ENCODE measurements around the gene RPUSD2. TPM values are rescaled to one million over a fixed set of nuclear protein-coding genes. Genes with fewer than 3 reads are reported as not detected.

Gene RPUSD2
- total and polyA plus RNA-seq, 12 donors = 5.7 to 20.7 (median 11.8) TPM

DNA sequence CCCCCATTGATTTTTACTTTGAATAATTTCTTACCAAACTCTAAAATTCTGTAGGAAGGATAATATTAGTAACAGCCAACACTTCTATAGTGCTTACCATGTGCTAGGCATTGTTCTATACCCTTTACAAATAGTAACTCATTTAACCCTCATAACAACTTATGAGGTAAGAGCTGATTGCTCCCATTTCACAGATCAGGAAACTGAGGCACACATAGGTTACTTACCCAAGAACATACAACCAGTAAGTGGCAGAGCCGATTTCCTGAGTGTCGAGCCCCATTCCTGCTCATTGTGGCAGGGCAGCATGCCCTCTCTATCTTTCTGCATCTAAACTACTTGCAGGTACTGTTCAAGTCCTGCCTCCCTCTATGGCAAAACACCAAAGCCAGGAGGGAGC is 13.2 kb upstream of the RPUSD2 start:
- no peak for DNase-seq
- Histone ChIP-seq H3K27ac (no peak overlapping the region), H3K36me3 (replicated peaks in 1 of 2) (peaks cover 0 to 22% of the 10 kb centered on the region in 2 donors), H3K9me3 (replicated peaks in 1 of 3) (no peaks in the 10 kb centered on the region), H3K27me3 (no peaks in the 10 kb centered on the region), H3K4me1 (replicated peaks in 1 of 2) (peaks cover 0 to 10% of the 10 kb centered on the region in 2 donors), H3K4me3 (no peak overlapping the region)
- no peak for TF ChIP-seq POLR2A (IDR thresholded peaks at IDR 0.05)
- TF ChIP-seq, protein P1, sequence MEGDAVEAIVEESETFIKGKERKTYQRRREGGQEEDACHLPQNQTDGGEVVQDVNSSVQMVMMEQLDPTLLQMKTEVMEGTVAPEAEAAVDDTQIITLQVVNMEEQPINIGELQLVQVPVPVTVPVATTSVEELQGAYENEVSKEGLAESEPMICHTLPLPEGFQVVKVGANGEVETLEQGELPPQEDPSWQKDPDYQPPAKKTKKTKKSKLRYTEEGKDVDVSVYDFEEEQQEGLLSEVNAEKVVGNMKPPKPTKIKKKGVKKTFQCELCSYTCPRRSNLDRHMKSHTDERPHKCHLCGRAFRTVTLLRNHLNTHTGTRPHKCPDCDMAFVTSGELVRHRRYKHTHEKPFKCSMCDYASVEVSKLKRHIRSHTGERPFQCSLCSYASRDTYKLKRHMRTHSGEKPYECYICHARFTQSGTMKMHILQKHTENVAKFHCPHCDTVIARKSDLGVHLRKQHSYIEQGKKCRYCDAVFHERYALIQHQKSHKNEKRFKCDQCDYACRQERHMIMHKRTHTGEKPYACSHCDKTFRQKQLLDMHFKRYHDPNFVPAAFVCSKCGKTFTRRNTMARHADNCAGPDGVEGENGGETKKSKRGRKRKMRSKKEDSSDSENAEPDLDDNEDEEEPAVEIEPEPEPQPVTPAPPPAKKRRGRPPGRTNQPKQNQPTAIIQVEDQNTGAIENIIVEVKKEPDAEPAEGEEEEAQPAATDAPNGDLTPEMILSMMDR (IDR thresholded peaks at IDR 0.05) = no peak
- 94 to 100% (median 98%) methylated on average over 2 of the region's 2 CpGs for WGBS, 4 donors
- intact Hi-C loops (cut with DNase I) = no loop called here

DNA sequence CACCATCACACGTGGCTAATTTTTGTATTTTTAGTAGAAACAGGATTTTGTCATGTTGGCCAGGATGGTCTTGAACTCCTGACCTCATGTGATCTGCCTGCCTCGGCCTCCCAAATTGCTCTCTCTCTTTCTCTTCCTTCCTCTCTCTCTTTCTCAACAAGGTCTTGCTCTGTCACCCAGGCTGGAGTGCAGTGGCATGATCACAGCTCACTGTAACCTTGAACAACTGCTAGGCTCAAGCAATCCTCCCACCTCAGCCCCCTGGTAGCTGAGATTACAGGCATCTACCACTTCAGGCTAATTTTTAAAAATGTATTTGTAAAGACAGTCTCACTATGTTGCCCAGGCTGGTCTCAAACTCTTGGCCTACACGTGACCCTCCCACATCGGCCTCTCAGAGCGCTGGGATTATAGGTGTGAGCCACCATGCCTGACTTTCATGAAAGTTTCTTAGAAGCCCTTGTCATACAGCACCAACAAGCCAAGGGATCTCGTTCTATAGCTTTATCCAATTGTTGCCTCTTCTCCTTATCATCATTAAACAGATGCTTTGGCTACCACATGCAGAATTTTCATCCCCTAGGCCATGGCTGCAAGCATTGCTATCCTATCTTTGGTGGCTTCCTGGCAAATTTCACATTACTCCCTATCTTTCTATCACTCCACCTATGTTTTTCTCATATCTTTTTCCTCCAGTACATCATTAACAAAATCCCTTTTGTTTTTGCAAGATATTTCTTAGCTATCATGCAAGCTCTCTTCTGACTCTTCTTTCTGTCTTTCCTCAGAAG is 10.0 kb upstream of the RPUSD2 start:
- Histone ChIP-seq H3K27ac (no peak overlapping the region), H3K27me3 (no peaks in the 10 kb centered on the region), H3K9me3 (replicated peaks in 1 of 3) (no peaks in the 10 kb centered on the region), H3K36me3 (replicated peaks in 1 of 2) (peaks cover 0 to 13% of the 10 kb centered on the region in 2 donors), H3K4me1 (replicated peaks in 1 of 2) (peaks cover 0 to 28% of the 10 kb centered on the region in 2 donors), H3K4me3 (no peak overlapping the region)
- 80 to 82% (median 81%) methylated on average over 6 of the region's 6 CpGs for WGBS, 4 donors
- DNase-seq = no peak
- intact Hi-C loops (cut with DNase I) = no loop called here
- TF ChIP-seq POLR2A (IDR thresholded peaks at IDR 0.05) = no peak
- TF ChIP-seq, protein P1 (IDR thresholded peaks at IDR 0.05) = no peak

DNA sequence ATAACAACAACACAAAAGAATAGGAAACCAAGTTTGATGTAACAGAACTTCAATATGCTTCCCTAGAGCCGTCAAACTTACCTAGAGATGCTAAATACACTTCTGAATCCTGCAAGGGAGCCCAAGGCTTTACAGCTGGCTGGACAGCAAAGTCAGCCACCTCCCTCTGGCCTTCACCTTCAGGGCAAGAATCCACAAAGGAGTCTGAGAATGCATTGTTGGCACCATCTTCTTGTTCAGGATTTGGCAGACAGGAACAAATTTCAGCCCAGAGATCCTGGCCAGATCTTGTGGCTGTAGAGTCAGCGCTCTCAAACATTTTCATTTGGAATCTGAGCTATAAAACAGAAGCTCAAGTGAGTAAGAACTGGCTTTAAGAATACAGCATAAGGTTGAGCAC is 6.4 kb upstream of the RPUSD2 start:
- peak in 6 of 7 donors; percentile 39 to 74 (median 68) for DNase-seq
- intact Hi-C loops (cut with DNase I) = no loop called here
- WGBS, 4 donors = 35 to 46% (median 43%) methylated on average over 2 of the region's 2 CpGs

DNA sequence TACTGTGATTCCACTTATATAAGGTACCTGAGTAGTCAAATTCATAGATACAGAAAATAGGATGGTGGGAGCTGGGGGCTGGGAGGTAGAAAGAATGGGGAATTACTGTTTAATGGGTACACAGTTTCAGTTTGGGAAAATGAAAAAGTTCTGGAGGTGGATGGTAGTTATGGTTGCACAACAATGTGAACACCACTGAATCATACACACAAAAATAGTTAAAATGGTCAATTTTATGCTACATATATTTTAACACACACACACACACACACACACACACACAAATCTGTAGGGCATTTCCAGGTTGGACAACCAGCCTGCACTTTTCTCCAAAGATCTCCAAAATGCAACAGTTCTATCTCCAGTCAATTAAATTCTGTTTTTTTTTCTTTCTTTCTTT is 5.7 kb upstream of the RPUSD2 start:
- no peak for TF ChIP-seq POLR2A (IDR thresholded peaks at IDR 0.05)
- TF ChIP-seq, protein P1 (IDR thresholded peaks at IDR 0.05) = no peak
- no peak for DNase-seq
- Histone ChIP-seq H3K27me3 (no peaks in the 10 kb centered on the region), H3K27ac (no peak overlapping the region), H3K4me3 (no peak overlapping the region), H3K36me3 (replicated peaks in 1 of 2) (no peaks in the 10 kb centered on the region), H3K4me1 (replicated peaks in 1 of 2) (peaks cover under 1 to 34% of the 10 kb centered on the region in 2 donors), H3K9me3 (replicated peaks in 1 of 3) (no peaks in the 10 kb centered on the region)
- intact Hi-C loops (cut with DNase I) = no loop called here

More for the DNA sequence above, 6.4 kb upstream of the RPUSD2 start:
- H3K36me3 ChIP-seq (replicated peaks in 1 of 2) = no peaks in the 10 kb centered on the region
- no peaks in the 10 kb centered on the region for H3K9me3 ChIP-seq (replicated peaks in 1 of 3)
- H3K27ac ChIP-seq = peak overlapping the region in 3 of 5 donors; percentile 15 to 64 (median 15)
- no peak overlapping the region for H3K4me3 ChIP-seq
- peak in 1 of 2 donors; percentile 27 for TF ChIP-seq POLR2A (IDR thresholded peaks at IDR 0.05)
- TF ChIP-seq, protein P1 (IDR thresholded peaks at IDR 0.05) = no peak
- H3K27me3 ChIP-seq = no peaks in the 10 kb centered on the region
- peaks cover 0 to 33% of the 10 kb centered on the region in 2 donors for H3K4me1 ChIP-seq (replicated peaks in 1 of 2)
